ENCODE measurements around the gene RABGGTA.

- TF ChIP-seq CTCF (IDR thresholded peaks at IDR 0.05) (peak; percentile 83), EZH2 (IDR thresholded peaks at IDR 0.05; ENCODE audit: borderline replicate concordance, insufficient read depth, low read depth, low read length, poor library complexity, severe bottlenecking) (no peak)
Observed at GRCh38 chr14:24296341-24297157, 25.2 kb upstream of the RABGGTA start.
